ENCODE data around the gene CCDC92B.

Gene CCDC92B

DNA sequence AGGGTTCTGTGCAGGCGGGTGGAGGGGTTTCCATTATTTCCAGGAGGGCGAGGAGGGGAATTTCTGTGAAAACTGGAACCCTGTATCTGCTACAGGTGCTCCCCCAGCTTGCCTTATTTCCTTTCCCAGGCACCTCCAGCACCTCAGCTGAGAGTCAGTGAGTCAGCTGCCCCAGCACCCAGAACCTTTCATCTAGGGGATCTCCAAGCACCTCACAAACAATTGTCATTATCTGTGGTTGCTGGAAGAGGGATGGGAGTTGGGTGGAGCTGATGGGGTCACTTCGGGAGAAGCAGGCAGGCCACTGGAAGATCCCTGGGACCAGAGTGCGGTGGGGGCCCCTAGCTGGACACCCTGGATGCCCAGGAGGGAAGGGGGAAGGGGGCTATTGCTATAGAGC is 27.8 kb downstream of the CCDC92B start:
- no peak for DNase-seq (ENCODE audit: low read depth in 2 of 2)

DNA sequence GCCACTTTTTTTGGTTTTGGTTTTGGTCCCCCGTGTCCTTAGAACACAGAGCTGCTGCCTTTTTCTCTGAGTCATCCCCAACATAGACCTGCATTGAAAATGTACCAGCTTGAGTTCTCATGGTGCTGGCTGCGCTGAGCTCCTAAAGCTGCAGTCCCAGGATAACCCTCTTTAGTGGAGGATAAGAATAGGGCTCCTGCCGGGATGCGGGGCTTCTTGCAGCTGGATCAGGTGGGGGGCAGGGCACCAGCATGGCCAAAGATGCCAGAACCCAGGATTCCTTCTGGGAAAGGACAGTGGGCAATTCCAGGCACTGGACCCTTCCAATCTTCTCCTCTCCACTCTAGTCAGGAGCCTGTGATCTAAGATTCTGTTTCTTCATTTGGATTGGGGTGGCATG is 29.6 kb downstream of the CCDC92B start:
- DNase-seq (ENCODE audit: low read depth in 2 of 2), result no peak

DNA sequence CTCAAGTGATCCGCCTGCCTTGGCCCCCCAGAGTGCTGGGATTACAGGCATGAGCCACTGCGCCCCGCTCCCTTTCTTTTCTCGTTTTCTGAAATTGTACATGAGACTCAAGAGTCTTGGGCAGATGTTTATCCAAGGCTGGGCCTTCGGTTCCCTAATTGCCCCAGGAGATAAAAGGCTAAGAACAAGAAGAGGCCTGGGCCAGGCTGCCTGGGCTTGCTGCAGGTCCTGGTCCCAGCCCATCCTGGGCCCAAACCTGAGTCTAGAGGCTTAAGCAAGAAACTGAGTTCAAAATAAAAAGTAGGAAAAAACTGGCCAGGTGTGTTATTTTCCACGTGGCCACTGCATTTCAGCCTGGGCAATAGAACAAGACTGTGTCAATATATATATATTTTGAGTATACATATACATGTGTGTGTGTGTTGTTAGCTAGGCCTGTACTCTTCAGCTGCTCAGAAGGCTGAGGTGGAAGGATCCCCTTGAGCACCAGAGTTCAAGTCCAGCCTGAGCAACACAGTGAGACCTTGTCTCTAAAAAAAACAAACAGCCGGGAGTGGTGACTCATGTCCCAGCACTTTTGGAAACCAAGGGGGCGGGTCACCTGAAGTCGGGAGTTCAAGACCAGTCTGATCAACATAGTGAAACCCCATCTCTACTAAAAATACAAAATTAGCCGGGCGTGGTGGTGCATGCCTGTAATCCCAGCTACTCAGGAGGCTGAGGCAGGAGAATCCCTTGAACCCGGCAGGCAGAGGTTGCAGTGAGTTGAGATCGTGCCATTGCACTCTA is 31.1 kb downstream of the CCDC92B start:
- no peak for DNase-seq (ENCODE audit: low read depth in 2 of 2)

DNA sequence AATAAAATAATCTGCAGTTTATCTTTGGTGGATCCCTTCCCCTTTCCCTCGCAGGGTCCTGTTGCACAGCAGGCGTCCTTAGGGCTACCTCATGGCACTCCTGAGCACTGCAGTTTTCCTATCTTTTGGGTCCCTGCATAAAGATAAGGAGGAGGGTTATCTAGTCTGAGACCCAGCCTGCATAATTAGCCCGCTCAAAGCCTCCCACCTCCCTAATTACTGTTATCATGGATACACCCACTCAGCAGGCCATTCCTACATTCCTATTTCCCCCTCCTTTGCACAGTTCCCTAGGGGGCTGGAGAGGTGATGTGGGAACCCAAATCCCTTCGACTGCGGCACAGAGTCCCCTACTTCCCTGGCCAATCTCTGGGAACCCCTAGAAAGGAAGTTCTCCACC is 32.8 kb downstream of the CCDC92B start:
- DNase-seq (ENCODE audit: low read depth in 2 of 2), result no peak

DNA sequence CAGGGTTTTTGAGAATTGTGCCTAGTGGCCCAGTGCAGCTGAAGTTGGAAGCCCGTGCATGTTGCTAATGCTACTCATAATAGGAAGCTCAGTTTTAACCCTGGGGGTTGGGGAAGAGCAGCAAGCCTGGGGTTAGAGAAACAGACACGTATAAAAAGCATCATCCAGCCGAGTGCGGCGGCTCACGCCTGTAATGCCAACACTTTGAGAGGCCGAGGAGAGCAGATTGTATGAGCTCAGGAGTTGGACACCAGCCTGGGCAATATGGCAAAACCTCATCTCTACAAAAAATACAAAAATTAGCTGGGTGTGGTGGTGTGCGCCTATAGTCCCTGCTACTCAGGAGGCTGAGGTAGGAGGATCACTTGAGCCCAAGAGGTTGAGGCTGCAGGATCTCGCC is 35.6 kb downstream of the CCDC92B start:
- no peak for DNase-seq (ENCODE audit: low read depth in 2 of 2)

DNA sequence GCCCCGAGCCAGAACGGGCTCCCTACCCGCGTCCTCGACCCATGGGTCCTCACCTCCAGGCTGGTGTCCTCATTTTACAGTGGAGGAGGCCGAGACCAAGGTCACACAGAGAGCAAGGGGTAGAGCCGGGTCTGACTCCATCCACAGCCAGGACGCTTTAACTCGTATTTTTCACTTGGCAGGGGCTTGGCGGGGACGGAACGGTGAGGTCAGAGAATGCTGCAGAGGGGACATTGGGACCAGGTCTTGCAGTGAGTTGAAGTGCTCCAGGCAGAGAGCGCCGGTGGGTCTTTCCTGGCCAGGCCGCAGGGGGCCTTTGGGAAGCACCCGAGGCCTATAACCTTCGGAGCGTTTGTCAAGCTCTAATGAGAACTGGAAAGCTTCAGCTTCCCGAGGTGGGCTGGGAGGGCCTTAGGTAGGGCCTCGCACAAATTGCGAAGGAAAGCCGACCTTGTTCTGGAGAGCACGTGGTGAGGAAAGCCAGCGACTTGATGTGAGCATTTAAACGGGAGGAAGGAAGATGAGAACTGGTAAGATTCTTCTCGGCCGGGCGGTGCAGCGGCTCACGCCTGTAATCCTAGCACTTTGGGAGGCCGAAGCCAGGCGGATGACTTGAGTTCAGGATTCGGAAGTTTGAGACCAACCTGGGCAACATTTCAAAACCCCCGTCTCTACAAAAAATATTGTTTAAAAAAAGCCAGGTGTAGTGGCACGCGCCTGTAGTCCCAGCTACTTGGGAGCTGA is 37.0 kb downstream of the CCDC92B start:
- DNase-seq (ENCODE audit: low read depth in 2 of 2), result no peak

DNA sequence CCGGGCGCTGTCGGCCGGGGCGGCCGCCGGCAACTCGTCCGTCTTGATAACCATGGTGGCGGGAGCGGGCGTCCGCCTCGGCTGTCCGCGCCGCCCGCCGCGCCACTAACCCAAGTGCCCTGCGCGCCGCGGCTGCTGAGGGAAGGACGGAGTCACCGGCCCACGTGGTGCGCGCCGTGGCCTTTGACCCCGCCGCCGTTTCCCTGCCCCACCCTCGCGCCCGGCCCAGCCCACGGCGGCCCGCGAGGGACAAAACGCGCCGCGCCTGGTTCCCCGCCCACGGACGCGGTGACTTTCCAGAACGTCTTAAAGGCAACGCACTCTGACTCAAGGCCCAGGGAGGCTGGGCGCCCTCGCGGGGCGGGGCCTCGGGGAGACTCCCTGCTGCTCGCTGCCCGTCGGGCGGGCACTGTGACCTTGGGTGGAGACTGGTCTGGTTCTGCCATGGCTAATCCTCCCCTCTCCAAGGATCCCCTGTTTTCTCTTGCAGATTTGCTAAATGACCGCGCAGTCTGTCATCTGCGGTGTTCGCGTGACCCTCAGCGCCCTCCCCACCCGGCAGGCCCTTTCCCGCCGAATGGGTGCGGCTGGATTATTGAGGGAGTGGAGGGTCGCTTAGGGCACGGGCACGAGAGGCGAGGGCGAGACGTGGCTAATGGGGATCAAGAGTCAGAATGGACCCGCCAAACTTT is 37.7 kb downstream of the CCDC92B start, which contains the start of gene CLUH:
TSS of gene CLUH (minus strand) at position 157 of the 692 bp plus-strand sequence. CDS start at position 54, 103 bp downstream.
- peak; percentile 93 to 96 for DNase-seq (ENCODE audit: low read depth in 2 of 2)

DNA sequence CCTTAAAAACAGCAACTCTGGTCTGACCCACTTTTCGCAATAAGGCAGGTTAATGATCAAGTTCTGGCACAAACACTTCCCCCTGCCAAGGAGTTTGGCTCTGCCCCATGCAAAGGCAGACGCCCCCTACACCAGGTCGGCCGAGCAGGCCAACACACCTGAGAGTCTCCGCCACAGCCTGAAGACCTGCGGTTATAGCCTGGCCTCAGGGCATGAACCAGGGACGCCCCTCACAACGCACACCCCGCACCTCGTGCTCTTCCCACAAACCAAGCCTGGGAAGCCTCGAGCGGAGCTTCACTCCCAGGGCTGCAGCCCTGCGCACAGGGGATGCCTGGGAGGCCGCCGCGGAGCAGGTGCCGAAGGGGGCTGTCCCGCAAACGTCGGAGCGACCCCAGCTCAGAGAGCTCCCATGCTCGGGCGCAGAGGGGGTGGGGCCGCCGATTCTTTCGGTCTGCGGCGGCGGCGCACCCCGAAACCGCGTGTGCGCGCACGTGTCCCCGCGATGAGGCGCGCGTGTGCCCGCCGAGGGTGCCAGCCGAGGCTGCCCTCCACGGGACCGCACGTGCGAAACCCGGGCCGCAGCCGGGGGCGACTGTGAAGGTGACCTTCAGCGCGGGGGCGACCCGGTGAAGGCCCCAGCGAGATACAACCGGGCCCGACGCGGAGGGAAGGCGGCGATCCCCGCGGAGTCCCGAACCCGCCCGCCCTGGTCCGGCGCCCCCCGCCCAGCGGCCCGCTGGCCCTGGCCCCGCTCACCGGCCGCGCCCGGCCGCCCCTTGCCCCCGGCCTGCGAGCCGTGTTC is 38.4 kb downstream of the CCDC92B start:
- DNase-seq (ENCODE audit: low read depth in 2 of 2), result peak in 1 of 2 donors; percentile 32

DNA sequence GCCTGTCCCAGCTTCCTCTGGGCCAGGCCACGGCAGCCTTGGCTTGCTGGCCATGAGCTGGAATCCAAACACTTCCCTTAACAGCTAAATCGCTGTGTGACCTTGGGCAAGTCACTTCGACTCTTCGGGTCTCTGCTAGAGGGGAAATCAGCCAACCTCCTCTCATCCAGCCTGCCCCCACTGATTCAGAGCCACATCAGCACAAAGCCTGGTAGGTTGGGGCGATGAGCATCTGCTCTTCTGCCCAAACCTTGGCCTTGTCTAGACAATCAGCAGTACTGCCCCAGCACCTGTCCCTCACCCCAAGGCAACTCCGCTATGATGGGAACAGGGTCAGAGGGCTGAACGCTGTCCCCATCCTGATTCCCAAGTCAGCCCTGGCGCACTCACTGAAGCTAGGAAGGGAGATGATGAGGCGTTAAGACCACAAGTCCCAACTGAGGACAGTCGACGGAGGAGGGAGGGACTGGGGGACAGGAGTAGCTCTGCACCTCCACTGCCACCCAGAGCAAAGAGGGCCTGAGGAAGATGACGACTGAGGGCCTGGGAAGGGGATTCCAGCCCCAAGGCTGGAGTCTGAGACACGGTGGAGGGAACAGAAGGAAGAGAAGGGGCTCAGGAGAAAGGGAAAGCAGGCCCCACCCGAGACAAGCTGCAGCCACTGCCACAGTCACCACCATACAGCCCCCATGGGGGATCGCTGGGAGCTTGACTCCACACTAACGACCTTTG is 39.2 kb downstream of the CCDC92B start:
- no peak for DNase-seq (ENCODE audit: low read depth in 2 of 2)

DNA sequence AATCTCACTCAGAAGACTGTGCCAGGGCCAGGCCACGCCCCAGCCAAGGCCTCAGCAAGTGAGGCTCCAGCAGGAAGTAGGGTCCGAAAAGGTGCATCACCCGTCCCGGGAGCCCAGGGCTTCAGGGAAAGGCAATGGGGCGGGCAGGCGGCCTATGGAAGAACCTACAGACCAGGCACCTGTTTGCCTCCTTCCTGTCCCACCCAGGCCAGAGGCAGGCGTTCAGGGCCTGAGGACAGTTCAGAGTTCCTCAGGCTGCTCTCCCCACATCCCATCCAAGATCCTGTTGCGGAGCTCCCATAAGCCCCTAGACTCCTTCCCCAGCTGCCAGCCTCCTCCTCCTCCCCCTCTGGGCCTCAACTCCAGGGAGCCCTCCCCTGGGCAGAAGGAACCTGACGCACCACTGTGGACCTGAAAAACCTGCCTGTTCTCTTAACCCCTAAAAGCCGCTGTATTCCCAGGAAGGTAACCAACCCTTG is 40.2 kb downstream of the CCDC92B start:
- no peak for DNase-seq (ENCODE audit: low read depth in 2 of 2)

DNA sequence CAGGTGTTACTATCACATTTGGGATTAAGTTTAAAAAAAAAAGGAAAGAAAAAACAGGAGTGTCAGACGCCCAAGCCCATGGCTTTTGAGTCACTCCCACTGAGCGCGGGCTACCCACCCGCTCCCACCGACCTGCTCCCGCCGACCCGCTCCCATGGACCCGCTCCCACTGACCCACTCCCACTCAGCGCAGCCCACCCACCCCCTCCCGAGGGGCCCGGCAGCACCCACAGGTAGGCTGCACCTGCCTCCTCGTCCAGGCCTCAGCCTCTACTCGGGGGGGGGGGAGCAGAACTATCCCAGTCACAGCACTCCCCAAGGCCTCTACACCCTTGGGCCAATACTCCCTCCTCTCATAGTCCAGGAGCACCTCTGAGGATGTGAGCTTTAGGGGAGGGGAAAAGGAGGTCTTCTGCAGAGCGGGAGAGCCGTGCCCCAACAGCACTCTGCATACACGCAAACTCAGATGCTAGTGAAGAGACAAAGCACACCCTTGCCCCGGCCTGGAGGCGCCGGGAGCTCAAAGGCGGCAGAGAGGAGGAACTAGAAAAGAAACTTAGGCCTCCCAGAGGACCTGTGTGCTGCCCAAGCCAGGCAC is 40.8 kb downstream of the CCDC92B start:
- DNase-seq (ENCODE audit: low read depth in 2 of 2), result no peak

DNA sequence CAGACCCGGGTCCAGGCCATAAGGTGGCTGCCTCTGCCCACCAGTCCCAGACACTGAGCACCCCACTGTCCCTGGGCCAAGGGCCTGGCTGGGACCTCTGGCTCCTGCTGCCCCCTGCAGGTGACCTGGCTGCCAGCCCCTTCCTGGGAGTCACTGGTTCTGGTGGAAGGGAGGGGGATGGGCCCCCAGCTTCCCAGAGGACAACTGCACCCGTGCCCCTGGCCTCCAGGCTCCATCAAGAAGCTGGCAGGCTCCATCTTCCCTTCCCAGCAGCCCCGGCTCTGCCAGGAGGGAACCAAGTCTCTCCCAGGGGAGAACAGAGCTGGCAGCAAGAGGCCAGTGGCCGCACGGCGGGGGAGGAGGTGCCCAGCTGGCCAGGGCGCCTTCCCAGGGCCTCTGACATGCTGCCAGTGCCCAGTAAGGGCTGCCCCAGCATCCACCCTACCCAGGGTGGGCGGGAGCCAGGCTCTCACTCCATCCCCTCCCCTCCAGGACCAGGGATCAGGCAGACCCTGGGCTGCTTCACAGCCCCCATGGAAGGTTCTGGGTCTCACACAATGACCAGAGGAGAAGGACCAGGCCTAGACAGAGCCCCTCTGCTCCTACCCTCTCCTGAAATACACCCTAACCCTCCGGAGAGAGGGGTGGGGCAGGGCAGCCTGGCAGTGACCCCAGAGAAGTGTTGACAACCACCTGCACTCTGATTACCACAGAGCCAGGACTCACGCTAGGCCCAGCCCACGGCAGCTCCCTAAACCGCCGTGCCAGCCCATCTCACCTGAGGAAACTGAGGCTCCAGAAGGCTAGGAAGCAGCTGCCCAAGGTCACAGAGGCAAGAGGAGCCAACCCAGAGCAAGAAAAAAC is 41.5 kb downstream of the CCDC92B start:
- no peak for DNase-seq (ENCODE audit: low read depth in 2 of 2)

DNA sequence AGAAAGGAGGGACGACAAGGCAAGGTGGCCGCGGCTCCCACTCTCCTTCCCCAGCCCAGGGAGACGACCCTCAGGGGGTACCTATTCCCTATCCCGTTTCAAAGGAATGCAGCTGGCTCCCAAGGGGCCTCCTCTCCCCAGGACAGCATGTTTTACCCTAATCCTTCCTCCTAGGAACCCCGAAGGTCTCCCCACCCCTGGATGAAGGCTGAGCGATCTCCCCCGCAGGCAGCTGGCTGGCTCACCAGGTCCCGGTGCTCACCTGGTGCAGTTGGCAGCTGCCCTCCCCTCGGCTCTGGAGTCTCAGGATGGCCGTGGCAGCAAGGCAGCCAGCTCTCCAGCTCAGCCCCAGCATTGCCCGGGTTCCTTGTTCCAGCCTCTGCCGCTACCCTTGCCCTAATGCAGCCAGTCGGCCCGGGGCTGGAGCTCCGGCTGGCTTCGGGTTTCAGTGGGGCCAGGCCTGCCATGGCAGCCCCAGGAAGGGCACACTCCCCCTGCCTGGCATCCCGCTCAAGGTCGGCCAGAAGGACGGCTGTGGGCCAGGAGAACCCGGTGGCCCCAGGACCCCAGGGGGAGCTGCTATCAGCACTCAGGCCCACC is 42.4 kb downstream of the CCDC92B start:
- DNase-seq (ENCODE audit: low read depth in 2 of 2), result no peak

DNA sequence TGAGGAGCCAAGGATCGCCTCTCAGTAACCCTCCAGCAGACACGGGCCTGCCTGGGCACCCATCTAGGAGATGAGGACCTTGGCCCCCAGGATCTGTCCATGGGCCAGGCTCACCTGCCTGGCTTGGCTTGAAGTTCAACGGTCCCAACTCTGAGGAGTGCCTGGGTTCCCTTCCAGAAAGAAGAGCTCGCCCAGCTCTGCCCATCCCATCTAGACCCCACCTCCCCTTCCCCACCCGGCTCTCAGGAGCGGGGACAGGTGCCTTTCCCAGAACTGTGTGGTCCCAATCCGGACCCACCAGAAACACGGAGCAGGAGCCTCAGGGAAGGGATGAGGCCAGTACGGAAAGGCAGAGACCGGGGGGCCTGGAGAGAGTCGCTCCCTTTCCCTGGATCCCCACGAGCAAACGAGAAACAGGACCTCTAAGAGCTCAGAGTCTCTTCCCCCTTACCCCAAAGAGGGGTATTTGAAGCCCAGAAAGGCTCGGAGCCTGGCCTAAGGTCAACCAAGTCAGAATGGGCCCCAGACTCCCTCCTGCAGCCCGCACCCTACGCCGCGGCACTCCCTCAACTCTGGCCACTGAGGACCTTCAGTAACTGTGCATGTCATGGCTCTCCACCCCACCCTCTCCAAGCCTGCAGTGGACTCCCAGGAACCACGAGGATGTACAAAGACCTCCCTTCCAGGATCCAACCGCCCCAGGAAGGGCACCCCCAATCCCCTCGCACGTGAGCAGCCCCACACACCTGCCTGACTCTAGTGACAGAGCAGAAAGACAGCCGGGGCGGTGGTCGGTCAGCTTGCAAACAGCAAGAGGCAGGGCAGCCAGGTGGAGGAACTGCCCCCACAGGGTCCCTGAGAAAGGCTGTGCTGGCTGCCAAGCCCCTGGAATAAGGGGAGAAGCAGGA is 43.3 kb downstream of the CCDC92B start:
- no peak for DNase-seq (ENCODE audit: low read depth in 2 of 2)

DNA sequence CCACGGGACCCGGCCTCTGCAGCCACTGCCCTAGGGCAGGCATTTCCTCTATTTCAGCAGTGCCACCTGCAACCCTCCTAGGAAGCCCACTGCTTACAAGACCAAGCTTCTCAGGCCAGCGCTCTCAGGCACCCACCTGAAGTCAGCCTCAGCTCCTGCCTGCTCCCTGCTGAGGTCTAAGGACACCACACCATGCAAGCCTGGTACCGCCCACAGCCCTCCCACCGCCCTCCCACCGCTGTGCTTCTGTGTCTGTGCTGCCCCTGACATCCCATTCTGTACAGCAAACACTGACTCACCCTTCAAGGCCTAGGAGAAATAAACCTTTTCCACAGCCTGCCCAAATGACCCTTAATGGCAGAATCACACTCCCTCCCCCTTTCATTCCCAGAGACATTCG is 44.2 kb downstream of the CCDC92B start:
- DNase-seq (ENCODE audit: low read depth in 2 of 2), result no peak

DNA sequence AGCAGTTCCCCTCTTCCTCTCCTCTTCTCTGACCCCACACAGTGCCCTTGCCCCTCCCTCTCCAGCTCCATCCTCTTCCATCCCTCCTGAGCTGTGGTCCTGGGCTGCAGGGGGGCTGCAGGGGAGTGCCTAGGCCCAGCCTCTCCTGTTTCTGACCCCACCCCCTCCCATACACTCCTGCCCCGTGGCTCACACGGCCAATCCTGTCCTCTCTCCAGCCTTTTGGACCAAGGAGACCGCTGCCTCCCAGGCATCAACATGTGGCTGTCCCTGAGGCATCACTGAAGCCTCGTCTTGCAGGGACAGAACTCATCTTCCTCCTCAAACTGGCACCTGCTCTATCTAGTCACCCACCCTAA is 44.6 kb downstream of the CCDC92B start:
- no peak for DNase-seq (ENCODE audit: low read depth in 2 of 2)

DNA sequence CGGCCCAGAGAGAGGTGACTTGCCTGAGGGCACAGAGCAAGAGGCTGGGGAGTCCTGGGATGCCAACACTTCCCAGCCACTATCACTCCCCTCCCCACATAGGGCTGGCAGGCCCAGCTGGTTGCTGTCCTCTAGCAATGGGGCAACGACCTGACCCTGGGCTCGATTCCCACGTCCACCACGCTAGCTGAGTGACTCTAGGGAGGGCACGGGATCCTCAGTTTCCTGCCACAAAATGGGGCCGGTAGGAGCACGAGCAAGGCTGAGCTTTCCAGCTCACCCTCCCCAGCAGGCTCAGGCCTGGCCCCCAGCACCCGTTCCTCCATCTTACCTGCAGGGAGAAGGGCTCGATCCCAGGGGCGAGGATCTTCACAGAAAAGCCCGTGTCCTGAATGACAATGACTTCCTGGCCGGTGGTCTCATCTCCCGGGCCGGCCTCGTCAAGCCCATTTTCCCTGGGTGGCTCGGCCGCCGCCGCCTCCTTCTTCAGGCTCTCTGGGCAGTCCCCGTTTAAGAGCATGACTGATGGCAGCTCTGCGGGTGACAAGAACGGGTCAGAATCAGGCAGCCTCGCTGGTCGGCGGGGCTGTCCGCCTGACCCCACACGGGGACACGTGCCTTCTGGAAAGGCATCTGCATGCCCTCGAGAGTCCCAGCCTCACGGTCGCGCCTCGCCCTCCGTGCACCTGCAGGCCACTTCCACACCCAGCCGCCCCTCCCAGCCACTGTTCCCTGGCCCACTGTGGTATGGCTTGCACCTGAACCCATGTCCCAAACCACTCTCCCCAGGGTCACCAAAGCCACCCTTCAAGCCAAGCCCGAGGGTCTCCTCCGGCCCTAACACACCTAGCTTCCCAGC is 45.2 kb downstream of the CCDC92B start:
- DNase-seq (ENCODE audit: low read depth in 2 of 2), result no peak
